Right lobe of liver (tissue), 6 donors: ENCODE measurements around the gene ZNF566. TPM values are rescaled to one million over a fixed set of nuclear protein-coding genes. Genes with fewer than 3 reads are reported as not detected.
A peak's percentile ranks its signal among the peaks of the same experiment; 100 is the strongest.

Experiments
- ATAC-seq, 4 donors: fragments of 200-7000 bp; cut with Tn5 transposase; one replicate each; pipeline ENCODE4 v1.9.1; 2020; ENCODE audit warnings: mild to moderate bottlenecking in 4 of 4, moderate library complexity in 4 of 4
- DNase-seq, 3 donors: peaks; one replicate each; pipeline ENCODE4 v3.0.0-alpha.2; 2020
- H3K27ac ChIP-seq, 3 donors: fragments of 200-600 bp; one replicate each; pipeline ENCODE4 v1.8.0; 2022
- H3K27me3 ChIP-seq, 2 donors: fragments of 200-600 bp; one replicate each; pipeline ENCODE4 v1.8.0; 2022
- H3K36me3 ChIP-seq, 4 donors: fragments of 200-600 bp; sonication (generic) in 1 of 4; one replicate each; pipeline versions ENCODE4 v1.5.1 to v1.8.0; 2017 to 2022; ENCODE audit warnings: control low read depth in 1 of 4
- H3K4me1 ChIP-seq, 4 donors: fragments of 200-600 bp; sonication (generic) in 1 of 4; one replicate each; pipeline versions ENCODE4 v1.5.1 to v1.8.0; 2017 to 2022; ENCODE audit warnings: control low read depth in 1 of 4
- H3K4me3 ChIP-seq, 3 donors: fragments of 200-600 bp; one replicate each; pipeline ENCODE4 v1.8.0; 2022
- H3K9me3 ChIP-seq, 4 donors: fragments of 200-600 bp; sonication (generic) in 1 of 4; one replicate each; pipeline versions ENCODE4 v1.5.1 to v1.8.0; 2017 to 2022; ENCODE audit warnings: control low read depth in 1 of 4
- POLR2A ChIP-seq: fragments of 450-650 bp; IDR thresholded peaks from one replicate; pipeline ENCODE4 v1.6.1; 2017; ENCODE audit warnings: antibody characterized with exemption, mild to moderate bottlenecking
- WGBS: methylation state at CpG from one replicate; pipeline ENCODE4 v1.1.6; 2018; ENCODE audit warnings: low coverage, low lambda C conversion rate; ENCODE audit not compliant: insufficient coverage; ENCODE audit errors: missing lambda C conversion rate; 5-methylcytosine and 5-hydroxymethylcytosine counted together
- intact Hi-C, 2 donors: fragments of 100-400 bp; cut with DNase I; formaldehyde crosslinking; loops; one replicate each; pipeline versions ENCODE4 v1.11.2 to v1.14.1; 2022
- long read RNA-seq: library from polyadenylated mRNA; unstranded; transcript quantifications from one replicate; pipeline ENCODE4 v2.0.0, GENCODE V29; 2019
- total RNA-seq, 6 experiments: library from RNA; depleted of rRNA in 2 of 6; stranded (reverse); fragments of >200 nt in 2 of 6; fragmentation: NEBNext Ultra II Directional in 3 of 6; extraction: Animal tissue kit (Norgen Biotek cat#: 25700) in 3 of 6; gene quantifications; one replicate each; pipeline versions ENCODE4 v1.1.0 to v1.2.4, GENCODE V29; 2016 to 2023
- TF ChIP-seq, protein P1 (sequence below), 4 donors: fragments of 200-600 bp in 3 of 4; fragments of 450-650 bp in 1 of 4; IDR thresholded peaks; one replicate each; pipeline versions ENCODE4 v1.5.1 to v1.8.0; 2016 to 2022; ENCODE audit warnings: antibody characterized with exemption in 4 of 4, mild to moderate bottlenecking in 2 of 4
- donor health status: DM: no; HTN: yes; CAD: no.
- donor health status: DM: no; HTN: no; CAD: no.
- donor health status: DM: no; HTN: no; CAD: no.
- donor health status: DM: no; HTN: yes; CAD: no.
- donor health status: DM: no; HTN: yes; CAD: no.

ZNF566 gene
- total RNA-seq: 1 to 10 TPM; 4.1 to 7.8 (median 5.1) TPM
- long read RNA-seq, partial matches to known transcripts: 0 of 1 reads
- long read RNA-seq, other reads (novel, unspliced or antisense): 0 of 1 reads

DNA sequence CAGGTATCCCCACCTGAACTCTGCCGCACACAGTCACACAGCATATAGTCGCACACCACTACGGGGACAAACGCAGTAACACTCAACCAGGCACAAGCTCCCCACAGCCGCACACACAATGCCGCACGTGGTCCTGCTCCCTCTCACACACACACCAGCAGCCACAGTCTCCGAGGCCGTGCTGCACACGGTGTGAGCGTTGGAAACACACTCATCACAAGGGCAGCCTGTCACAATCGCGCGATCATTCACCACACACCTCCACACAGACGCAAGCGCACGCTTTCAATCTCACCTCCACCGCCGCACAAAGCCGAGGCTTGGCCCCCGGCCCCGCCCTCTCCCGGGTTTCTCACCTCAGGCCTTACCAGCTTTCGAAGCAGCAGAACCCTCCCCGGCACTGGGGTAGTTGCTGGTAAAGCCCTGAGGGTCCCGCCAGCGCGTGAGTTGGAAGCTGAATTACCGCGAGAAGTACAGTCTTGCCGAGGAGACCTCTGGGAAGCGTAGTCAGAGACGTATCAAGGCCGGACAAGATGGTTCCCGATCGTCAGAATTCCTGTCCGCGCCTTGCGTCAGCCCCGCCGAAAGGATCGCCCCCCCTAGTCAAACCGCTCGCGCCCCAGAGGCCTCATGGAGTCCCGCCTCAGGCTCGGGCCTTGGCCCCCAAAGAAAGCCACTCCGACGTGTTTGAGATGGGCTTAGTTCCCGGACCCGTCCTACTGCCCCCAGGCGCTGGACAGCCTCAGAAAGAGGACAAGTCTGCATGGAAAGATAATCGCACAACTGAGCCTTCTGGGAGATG, at the start of gene ZNF566:
ZNF566 (minus strand) TSS at position 444 of the 802 bp plus-strand sequence. CDS start 13,004 bp downstream, outside the sequence.
- DNase-seq (peak; percentile 88 to 94 (median 94)), ATAC-seq (peak; percentile 95 to 97 (median 96))
- peak within 1 kb of the TSS; percentile 82 to 93 (median 92) for H3K27ac ChIP-seq
- H3K9me3 ChIP-seq: no peaks in the 10 kb centered on the region
- H3K4me3 ChIP-seq: peak within 1 kb of the TSS; percentile 54 to 91 (median 74)
- H3K36me3 ChIP-seq: no peaks in the 10 kb centered on the region
- TF ChIP-seq POLR2A: peak; percentile 73
- TF ChIP-seq, protein P1, sequence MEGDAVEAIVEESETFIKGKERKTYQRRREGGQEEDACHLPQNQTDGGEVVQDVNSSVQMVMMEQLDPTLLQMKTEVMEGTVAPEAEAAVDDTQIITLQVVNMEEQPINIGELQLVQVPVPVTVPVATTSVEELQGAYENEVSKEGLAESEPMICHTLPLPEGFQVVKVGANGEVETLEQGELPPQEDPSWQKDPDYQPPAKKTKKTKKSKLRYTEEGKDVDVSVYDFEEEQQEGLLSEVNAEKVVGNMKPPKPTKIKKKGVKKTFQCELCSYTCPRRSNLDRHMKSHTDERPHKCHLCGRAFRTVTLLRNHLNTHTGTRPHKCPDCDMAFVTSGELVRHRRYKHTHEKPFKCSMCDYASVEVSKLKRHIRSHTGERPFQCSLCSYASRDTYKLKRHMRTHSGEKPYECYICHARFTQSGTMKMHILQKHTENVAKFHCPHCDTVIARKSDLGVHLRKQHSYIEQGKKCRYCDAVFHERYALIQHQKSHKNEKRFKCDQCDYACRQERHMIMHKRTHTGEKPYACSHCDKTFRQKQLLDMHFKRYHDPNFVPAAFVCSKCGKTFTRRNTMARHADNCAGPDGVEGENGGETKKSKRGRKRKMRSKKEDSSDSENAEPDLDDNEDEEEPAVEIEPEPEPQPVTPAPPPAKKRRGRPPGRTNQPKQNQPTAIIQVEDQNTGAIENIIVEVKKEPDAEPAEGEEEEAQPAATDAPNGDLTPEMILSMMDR (IDR thresholded peaks at IDR 0.05): peak in 1 of 4 donors; percentile 9
- H3K4me1 ChIP-seq: peaks cover 0 to 3% (median 0%) of the 10 kb centered on the region in 4 donors
- intact Hi-C loops: no loop called here
- 0% methylated on average over 17 of the region's 53 CpGs for WGBS
- H3K27me3 ChIP-seq: no peaks in the 10 kb centered on the region

DNA sequence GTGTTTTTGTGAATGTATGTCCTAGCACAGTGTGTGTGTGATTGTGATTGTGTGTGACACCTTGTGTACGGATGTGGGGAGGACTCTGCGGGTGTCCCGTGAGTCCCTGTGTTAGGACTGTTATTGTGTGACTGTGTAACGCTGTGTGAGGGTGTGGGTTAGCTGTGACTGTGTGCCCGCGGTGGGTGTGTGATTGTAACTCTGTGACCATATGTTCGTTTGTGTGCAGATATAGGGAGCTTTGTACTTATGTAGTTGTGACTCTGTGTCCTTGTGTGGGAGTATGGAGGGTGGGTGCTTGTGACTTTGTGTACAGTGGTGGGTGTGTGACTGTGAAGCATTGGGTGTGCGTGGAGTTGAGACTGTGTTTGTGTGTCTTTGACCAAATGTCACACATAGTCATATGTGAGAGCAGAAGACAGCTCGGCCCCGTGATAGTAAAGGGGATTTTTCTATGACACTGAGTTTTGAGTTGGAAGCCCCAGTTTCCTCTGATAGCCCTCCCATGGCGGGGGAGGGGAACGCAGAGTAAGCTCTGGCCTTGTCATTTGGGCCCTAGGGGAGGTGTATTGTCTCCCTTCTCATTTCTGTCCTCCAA, 39.7 kb upstream of the ZNF566 start:
- DNase-seq: no peak
- 5% methylated on average over 8 of the region's 12 CpGs for WGBS
- intact Hi-C loops: no loop called here

DNA sequence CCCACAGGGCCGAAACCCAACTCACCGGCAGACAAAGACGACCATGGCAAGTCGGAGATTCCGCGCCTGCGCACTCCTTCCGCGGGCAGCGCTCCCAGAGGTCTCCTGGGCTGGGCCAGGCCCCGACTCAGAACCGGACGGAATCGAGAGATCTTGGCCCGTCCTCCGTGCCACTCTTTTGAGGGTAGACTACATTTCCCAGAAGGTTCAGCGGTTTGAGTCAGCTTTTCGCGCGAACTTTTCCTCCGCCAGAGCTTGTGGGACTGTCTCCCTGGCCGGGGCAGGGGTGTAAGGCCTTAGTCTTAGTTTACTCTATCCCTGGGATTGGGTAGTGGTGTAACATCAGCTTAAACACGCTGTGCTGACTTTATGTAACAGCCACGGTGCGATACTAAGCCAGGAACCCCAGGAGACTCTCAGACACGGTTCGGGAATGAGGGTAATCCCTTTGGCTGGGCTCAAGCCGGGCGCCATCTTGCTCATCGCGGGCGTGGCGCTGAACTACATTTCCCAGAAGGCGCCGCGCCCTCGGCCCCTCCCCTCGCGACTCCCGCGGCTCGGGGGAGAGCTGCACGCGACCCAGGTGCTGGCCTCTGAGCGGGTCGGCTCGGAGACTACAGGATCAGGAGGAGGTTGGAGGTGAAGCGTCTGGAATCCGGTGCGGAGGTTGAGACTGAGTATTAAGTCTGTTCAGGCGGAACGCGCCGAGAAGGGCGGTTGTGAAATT, 39.0 kb upstream of the ZNF566 start, which contains the start of gene ZNF260:
ZNF260 (minus strand) TSS at position 78 of the 727 bp plus-strand sequence. CDS start 13,033 bp downstream, outside the sequence.
- Histone ChIP-seq H3K27ac (peak within 1 kb of the TSS; percentile 75 to 88 (median 81)), H3K4me3 (peak within 1 kb of the TSS; percentile 43 to 68 (median 66)), H3K36me3 (peaks cover 0 to 8% (median 0%) of the 10 kb centered on the region in 4 donors), H3K9me3 (peaks cover 0 to 10% (median under 1%) of the 10 kb centered on the region in 4 donors), H3K27me3 (no peaks in the 10 kb centered on the region), H3K4me1 (peaks cover 0 to 19% (median 0%) of the 10 kb centered on the region in 4 donors)
- intact Hi-C loops: no loop called here
- TF ChIP-seq POLR2A: peak; percentile 63
- TF ChIP-seq, protein P1 (IDR thresholded peaks at IDR 0.05): no peak
- peak; percentile 96 to 98 (median 97) for ATAC-seq
- peak; percentile 97 to 98 (median 98) for DNase-seq
- under 1% methylated on average over 38 of the region's 55 CpGs for WGBS

More for the DNA sequence above, 39.7 kb upstream of the ZNF566 start:
- H3K9me3 ChIP-seq: peaks cover 0 to 17% (median 3%) of the 10 kb centered on the region in 4 donors
- TF ChIP-seq, protein P1 (IDR thresholded peaks at IDR 0.05): no peak
- no peak for TF ChIP-seq POLR2A
- H3K27ac ChIP-seq: peak overlapping the region; percentile 75 to 88 (median 81)
- H3K4me3 ChIP-seq: peak overlapping the region; percentile 43 to 68 (median 66)
- peaks cover 0 to 3% (median 0%) of the 10 kb centered on the region in 4 donors for H3K36me3 ChIP-seq
- peak in 3 of 4 donors; percentile 11 to 28 (median 15) for ATAC-seq
- peaks cover 0 to 19% (median 0%) of the 10 kb centered on the region in 4 donors for H3K4me1 ChIP-seq
- H3K27me3 ChIP-seq: no peaks in the 10 kb centered on the region

DNA sequence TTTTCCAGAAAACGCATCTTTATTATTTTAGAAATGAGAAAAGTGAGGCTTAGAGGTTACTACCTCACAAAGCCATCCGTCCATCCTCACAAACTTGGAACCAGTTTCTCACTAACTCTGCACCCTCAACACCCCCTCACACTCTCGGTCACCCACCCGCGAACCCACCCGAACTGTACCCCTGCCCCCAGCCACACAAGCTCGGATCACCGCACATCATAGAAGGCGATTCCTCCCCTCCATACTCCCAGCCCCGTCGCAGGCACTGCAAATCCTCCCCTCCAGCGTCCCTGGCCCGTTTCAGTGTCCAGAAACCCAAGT, 38.5 kb upstream of the ZNF566 start:
- Histone ChIP-seq H3K36me3 (peaks cover 0 to 13% (median 0%) of the 10 kb centered on the region in 4 donors), H3K4me3 (peak overlapping the region; percentile 43 to 68 (median 66)), H3K4me1 (peaks cover 0 to 19% (median 0%) of the 10 kb centered on the region in 4 donors), H3K27me3 (no peaks in the 10 kb centered on the region), H3K27ac (peak overlapping the region; percentile 75 to 88 (median 81)), H3K9me3 (peaks cover 0 to 8% (median 2%) of the 10 kb centered on the region in 4 donors)
- DNase-seq (no peak), ATAC-seq (no peak)
- intact Hi-C loops: no loop called here
- WGBS: 1% methylated on average over 13 of the region's 13 CpGs
- no peak for TF ChIP-seq POLR2A
- TF ChIP-seq, protein P1 (IDR thresholded peaks at IDR 0.05): no peak
